ENCODE results near the gene RRAGA. TPM values are rescaled to one million over a fixed set of nuclear protein-coding genes. Genes with fewer than 3 reads are reported as not detected.

Gene RRAGA
- total and polyA plus RNA-seq, 9 of the 15 experiments (the other 6 are each of a cell fraction or from before 2014, with no cell fraction given) = 6.0 to 44.7 (median 18.8) TPM

- Histone ChIP-seq H4K20me1 (replicated peaks; ENCODE audit: control insufficient read depth, insufficient read depth, low read length) (no peaks in the 10 kb centered on the region), H3K9me1 (ENCODE audit: control insufficient read depth, insufficient read depth, low read length) (no peaks in the 10 kb centered on the region), H3K36me3 (ENCODE audit: control insufficient read depth, insufficient read depth, low read length) (no peaks in the 10 kb centered on the region), H2AFZ (ENCODE audit: low read depth, low read length) (no peak overlapping the region), H3K4me3 (no peak overlapping the region), H3K4me2 (ENCODE audit: insufficient read depth, low read length) (no peak overlapping the region), H3K9ac (ENCODE audit: insufficient read depth in 1 of 2, low read depth in 2 of 2, low read length in 2 of 2) (no peak overlapping the region), H3K27me3 (ENCODE audit: control insufficient read depth in 2 of 2, insufficient read depth in 2 of 2, low read length in 2 of 2) (no peaks in the 10 kb centered on the region), H3K79me2 (ENCODE audit: control insufficient read depth, insufficient read depth, low read length) (no peaks in the 10 kb centered on the region), H3K9me3 (replicated peaks; ENCODE audit: control insufficient read depth, insufficient read depth, low read depth, low read length) (no peaks in the 10 kb centered on the region), H3K27ac (ENCODE audit: extremely low read depth, low read depth, low read length) (no peak overlapping the region), H3K4me1 (replicated peaks in 1 of 2; ENCODE audit: control insufficient read depth in 2 of 2, insufficient read depth in 2 of 2, low read length in 2 of 2) (no peaks in the 10 kb centered on the region)
- no peak for FAIRE-seq
- DNase-seq (ENCODE audit: extremely low read depth in 1 of 4, low spot score in 3 of 4) = no peak
- intact Hi-C loops (cut with micrococcal nuclease) = no loop called here
- ChIA-PET CTCF (ENCODE audit: low intra/inter-chr PET ratio) (no interaction called here), POLR2A (interaction anchor here (0.6 kb wide), 1 partner anchor 96 kb away, joined by 3 read pairs; no protein-coding TSS in a partner anchor)
- no peak for TF ChIP-seq LEF1 (IDR thresholded peaks at IDR 0.05)
- no peak for TF ChIP-seq MAFG (tag; conservative IDR thresholded peaks at IDR 0.05)
- TF ChIP-seq PML (IDR thresholded peaks at IDR 0.05; ENCODE audit: low read length) = no peak
- no peak for TF ChIP-seq NR4A1 (CRISPR knock-in tag; IDR thresholded peaks at IDR 0.05)
- no peak for TF ChIP-seq NR4A1 (tag; IDR thresholded peaks at IDR 0.05)
- TF ChIP-seq, protein P1, sequence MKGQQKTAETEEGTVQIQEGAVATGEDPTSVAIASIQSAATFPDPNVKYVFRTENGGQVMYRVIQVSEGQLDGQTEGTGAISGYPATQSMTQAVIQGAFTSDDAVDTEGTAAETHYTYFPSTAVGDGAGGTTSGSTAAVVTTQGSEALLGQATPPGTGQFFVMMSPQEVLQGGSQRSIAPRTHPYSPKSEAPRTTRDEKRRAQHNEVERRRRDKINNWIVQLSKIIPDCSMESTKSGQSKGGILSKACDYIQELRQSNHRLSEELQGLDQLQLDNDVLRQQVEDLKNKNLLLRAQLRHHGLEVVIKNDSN (CRISPR knock-in tag; IDR thresholded peaks at IDR 0.05) = no peak
- TF ChIP-seq ZBTB2 (IDR thresholded peaks at IDR 0.05) = no peak
- no peak for TF ChIP-seq NR3C1 (CRISPR knock-in tag; IDR thresholded peaks at IDR 0.05)
- no peak for TF ChIP-seq HDAC1 (IDR thresholded peaks at IDR 0.05)
- no peak for TF ChIP-seq ZBTB49 (CRISPR knock-in tag; IDR thresholded peaks at IDR 0.05; ENCODE audit: borderline replicate concordance)
- no peak for TF ChIP-seq ZNF134 (CRISPR knock-in tag; conservative IDR thresholded peaks at IDR 0.05)
- no peak for TF ChIP-seq ARHGAP35 (IDR thresholded peaks at IDR 0.05; ENCODE audit: partially characterized antibody)
- BruUV-seq (replicated peaks) = no TSS peak
- in situ Hi-C loops (cut with MboI) = no loop called here
- ATAC-seq = no peak
- 0% methylated on average over 4 of the region's 4 CpGs for WGBS (ENCODE audit: insufficient coverage, low coverage, missing lambda C conversion rate)
These were observed 31.0 kb upstream of the RRAGA start for GRCh38 chr9:19018201-19018600.
